Adrenal gland (tissue), 5 donors: Measurements from ENCODE around the gene UBR3.

Experiments used
- POLR2A ChIP-seq, 2 donors: fragments of 450-650 bp; IDR thresholded peaks; one replicate each; pipeline ENCODE4 v1.6.1; 2017; ENCODE audit warnings: antibody characterized with exemption in 2 of 2, mild to moderate bottlenecking in 2 of 2, moderate library complexity in 1 of 2
- TF ChIP-seq, protein P1 (sequence below), 6 experiments: fragments of 450-650 bp in 4 of 6; fragments of 200-600 bp in 2 of 6; sonication (generic) in 1 of 6; IDR thresholded peaks; 1 replicate in 5 of 6; 2 replicates in 1 of 6; pipeline versions ENCODE4 v1.5.1 to v1.8.0; 2016 to 2021; ENCODE audit warnings: antibody characterized with exemption in 6 of 6, mild to moderate bottlenecking in 2 of 6, moderate library complexity in 1 of 6
- donor health status: DM: no; HTN: no; CAD: no.

DNA sequence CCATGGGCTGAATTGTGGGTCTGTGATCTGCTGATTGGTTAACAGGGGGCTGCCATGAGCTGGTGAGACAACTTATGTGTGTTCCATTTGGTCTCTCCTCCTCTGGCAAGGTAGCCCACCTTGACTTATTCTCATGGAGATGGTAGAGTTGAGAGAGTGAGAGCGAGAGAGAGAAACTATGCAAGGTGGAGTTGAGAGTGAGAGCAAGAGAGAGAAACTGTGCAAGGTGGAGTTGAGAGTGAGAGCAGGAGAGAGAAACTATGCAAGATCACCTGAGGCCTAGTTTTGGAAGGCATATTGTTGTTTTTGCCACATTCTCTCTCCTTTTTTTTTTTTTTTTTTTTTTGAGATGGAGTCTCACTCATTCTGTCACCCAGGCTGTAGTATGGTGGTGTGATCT, 155.7 kb downstream of the UBR3 start:
- TF ChIP-seq POLR2A (IDR thresholded peaks at IDR 0.05), result no peak
- TF ChIP-seq, protein P1, sequence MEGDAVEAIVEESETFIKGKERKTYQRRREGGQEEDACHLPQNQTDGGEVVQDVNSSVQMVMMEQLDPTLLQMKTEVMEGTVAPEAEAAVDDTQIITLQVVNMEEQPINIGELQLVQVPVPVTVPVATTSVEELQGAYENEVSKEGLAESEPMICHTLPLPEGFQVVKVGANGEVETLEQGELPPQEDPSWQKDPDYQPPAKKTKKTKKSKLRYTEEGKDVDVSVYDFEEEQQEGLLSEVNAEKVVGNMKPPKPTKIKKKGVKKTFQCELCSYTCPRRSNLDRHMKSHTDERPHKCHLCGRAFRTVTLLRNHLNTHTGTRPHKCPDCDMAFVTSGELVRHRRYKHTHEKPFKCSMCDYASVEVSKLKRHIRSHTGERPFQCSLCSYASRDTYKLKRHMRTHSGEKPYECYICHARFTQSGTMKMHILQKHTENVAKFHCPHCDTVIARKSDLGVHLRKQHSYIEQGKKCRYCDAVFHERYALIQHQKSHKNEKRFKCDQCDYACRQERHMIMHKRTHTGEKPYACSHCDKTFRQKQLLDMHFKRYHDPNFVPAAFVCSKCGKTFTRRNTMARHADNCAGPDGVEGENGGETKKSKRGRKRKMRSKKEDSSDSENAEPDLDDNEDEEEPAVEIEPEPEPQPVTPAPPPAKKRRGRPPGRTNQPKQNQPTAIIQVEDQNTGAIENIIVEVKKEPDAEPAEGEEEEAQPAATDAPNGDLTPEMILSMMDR (IDR thresholded peaks at IDR 0.05), result no peak
